ENCODE results near the gene H3-3A.

- TF ChIP-seq SPI1 (IDR thresholded peaks at IDR 0.05; ENCODE audit: low read depth, low read length) (no peak), POLR2A (IDR thresholded peaks at IDR 0.05; ENCODE audit: low read depth, low read length) (no peak), TAF1 (IDR thresholded peaks at IDR 0.05; ENCODE audit: low read depth, low read length) (no peak)
Observed at GRCh38 chr1:226091461-226091860, 28.9 kb downstream of the H3-3A start.
